Measurements from ENCODE around the gene NSDHL. TPM values are rescaled to one million over a fixed set of nuclear protein-coding genes. Genes with fewer than 3 reads are reported as not detected.

NSDHL gene
- total RNA-seq, 1 experiment from 2014 or later = 55.1 TPM

GRCh38 chrX:152876931-152877840 is 46.3 kb downstream of the NSDHL start:
- Histone ChIP-seq H2AFZ (no peak overlapping the region), H3K9me2 (ENCODE audit: insufficient read depth) (no peaks in the 10 kb centered on the region), H3K9me3 (ENCODE audit: insufficient read depth, low read depth) (no peaks in the 10 kb centered on the region), H3K4me2 (no peak overlapping the region), H3K79me2 (ENCODE audit: low read depth) (no peaks in the 10 kb centered on the region), H3F3A (ENCODE audit: insufficient read depth, low read depth) (no peaks in the 10 kb centered on the region), H4K20me1 (ENCODE audit: insufficient read depth) (no peaks in the 10 kb centered on the region), H3K4me3 (no peak overlapping the region), H3K4me1 (replicated peaks; ENCODE audit: insufficient read depth) (no peaks in the 10 kb centered on the region), H3K36me3 (ENCODE audit: low read depth) (no peaks in the 10 kb centered on the region), H3K27me3 (ENCODE audit: insufficient read depth, low read depth) (no peaks in the 10 kb centered on the region), H3K27ac (no peak overlapping the region)
- no peak for DNase-seq
- no peak for TF ChIP-seq EZH2 (IDR thresholded peaks at IDR 0.05; ENCODE audit: low read depth)
- no peak for TF ChIP-seq CTCF (conservative IDR thresholded peaks at IDR 0.05)
- ChIA-PET POLR2A (ENCODE audit: unreplicated experiment) (no interaction called here), CTCF (no interaction called here)
- intact Hi-C loops (cut with micrococcal nuclease; ENCODE audit: unreplicated experiment) = no loop called here
- BruUV-seq (replicated peaks) = no TSS peak

DNA sequence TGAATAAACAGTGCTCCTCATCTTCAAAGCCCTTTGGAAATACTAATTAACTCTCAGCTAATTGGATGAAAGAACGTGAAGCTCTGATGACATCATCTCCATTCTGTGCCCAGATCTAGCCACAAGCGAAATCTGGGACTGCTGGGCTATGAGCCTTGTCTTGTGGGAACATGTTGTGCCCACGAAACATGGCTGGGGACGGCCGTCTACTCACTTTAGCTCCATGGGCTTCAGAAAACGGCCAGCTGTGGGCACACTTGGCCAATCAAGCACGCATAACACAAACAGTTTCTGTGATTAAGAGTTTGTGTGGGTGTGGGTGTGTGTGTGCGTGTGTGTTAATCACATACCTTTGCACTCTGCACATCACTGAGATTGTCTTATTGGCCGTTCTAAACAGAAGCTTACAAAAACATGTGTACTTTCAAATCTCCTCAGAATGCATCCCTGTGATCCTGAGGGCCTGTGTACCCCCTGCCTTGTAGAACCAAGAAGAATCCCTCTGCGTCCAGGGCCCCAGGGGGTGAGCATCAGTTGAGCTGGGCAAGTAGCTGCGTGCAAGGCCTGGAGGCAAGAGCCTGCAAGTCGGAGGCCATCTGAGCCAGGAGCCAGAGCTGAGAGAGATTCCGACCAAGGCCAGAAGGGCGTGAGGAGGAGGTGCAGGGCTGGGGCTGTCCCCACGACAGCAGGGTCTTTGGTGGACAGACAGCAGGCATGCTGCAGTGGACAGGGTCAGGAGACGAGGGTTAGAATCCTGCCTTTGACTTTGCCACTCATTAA is 48.3 kb downstream of the NSDHL start:
- H3K79me2 ChIP-seq (ENCODE audit: low read depth) = no peaks in the 10 kb centered on the region
- BruUV-seq (replicated peaks) = no TSS peak
- DNase-seq = no peak
- ChIA-PET POLR2A (ENCODE audit: unreplicated experiment) (no interaction called here), CTCF (no interaction called here)
- H3K4me2 ChIP-seq = no peak overlapping the region
- TF ChIP-seq EZH2 (IDR thresholded peaks at IDR 0.05; ENCODE audit: low read depth) (no peak), CTCF (conservative IDR thresholded peaks at IDR 0.05) (no peak)
- no peak overlapping the region for H3K27ac ChIP-seq
- H3K4me3 ChIP-seq = no peak overlapping the region
- no peaks in the 10 kb centered on the region for H4K20me1 ChIP-seq (ENCODE audit: insufficient read depth)
- no peaks in the 10 kb centered on the region for H3K4me1 ChIP-seq (replicated peaks; ENCODE audit: insufficient read depth)
- H2AFZ ChIP-seq = no peak overlapping the region
- H3K27me3 ChIP-seq (ENCODE audit: insufficient read depth, low read depth) = no peaks in the 10 kb centered on the region
- no peaks in the 10 kb centered on the region for H3K36me3 ChIP-seq (ENCODE audit: low read depth)
- intact Hi-C loops (cut with micrococcal nuclease; ENCODE audit: unreplicated experiment) = no loop called here
- H3F3A ChIP-seq (ENCODE audit: insufficient read depth, low read depth) = no peaks in the 10 kb centered on the region
- H3K9me2 ChIP-seq (ENCODE audit: insufficient read depth) = no peaks in the 10 kb centered on the region
- no peaks in the 10 kb centered on the region for H3K9me3 ChIP-seq (ENCODE audit: insufficient read depth, low read depth)

DNA sequence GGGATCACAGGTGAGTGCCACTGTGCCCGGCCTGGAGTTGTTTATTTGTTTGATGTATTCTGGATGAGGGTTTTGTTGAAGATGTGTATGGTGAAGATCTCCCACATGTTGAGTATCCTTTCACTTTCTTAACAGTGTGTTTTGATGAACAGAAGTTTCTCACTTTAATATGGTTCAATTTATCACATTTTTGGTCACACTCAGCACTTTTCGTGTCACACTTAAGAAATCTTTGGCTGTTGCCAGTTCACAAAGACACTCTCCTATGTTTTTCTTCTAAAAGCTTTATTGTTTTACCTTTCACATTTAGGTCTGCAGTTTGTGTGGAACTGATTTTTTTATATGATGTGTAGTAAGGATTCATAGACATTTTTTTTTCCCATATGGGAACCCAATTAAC is 50.4 kb downstream of the NSDHL start:
- intact Hi-C loops (cut with micrococcal nuclease; ENCODE audit: unreplicated experiment) = no loop called here

More for the DNA sequence above, 50.4 kb downstream of the NSDHL start:
- TF ChIP-seq EZH2 (IDR thresholded peaks at IDR 0.05; ENCODE audit: low read depth) (no peak), CTCF (conservative IDR thresholded peaks at IDR 0.05) (no peak)
- H4K20me1 ChIP-seq (ENCODE audit: insufficient read depth) = no peaks in the 10 kb centered on the region
- H3K79me2 ChIP-seq (ENCODE audit: low read depth) = no peaks in the 10 kb centered on the region
- no peaks in the 10 kb centered on the region for H3K9me2 ChIP-seq (ENCODE audit: insufficient read depth)
- no peaks in the 10 kb centered on the region for H3K27me3 ChIP-seq (ENCODE audit: insufficient read depth, low read depth)
- no peaks in the 10 kb centered on the region for H3F3A ChIP-seq (ENCODE audit: insufficient read depth, low read depth)
- no peak overlapping the region for H3K27ac ChIP-seq
- no peaks in the 10 kb centered on the region for H3K36me3 ChIP-seq (ENCODE audit: low read depth)
- no peak overlapping the region for H3K4me2 ChIP-seq
- H3K9me3 ChIP-seq (ENCODE audit: insufficient read depth, low read depth) = no peaks in the 10 kb centered on the region
- no peaks in the 10 kb centered on the region for H3K4me1 ChIP-seq (replicated peaks; ENCODE audit: insufficient read depth)
- no peak overlapping the region for H3K4me3 ChIP-seq
- BruUV-seq (replicated peaks) = no TSS peak
- no peak overlapping the region for H2AFZ ChIP-seq
- DNase-seq = no peak
- CTCF ChIA-PET = no interaction called here
- POLR2A ChIA-PET (ENCODE audit: unreplicated experiment) = no interaction called here
